COLO668 (cell line): ENCODE results near the gene PRKG1.
A peak's percentile ranks its signal among the peaks of the same experiment; 100 is the strongest.

ENCODE experiments used
- DNase-seq: peaks from one replicate; lab custom pipeline; 2025; ENCODE audit not compliant: unreplicated experiment; lab: John Stamatoyannopoulos, UW

The PRKG1 gene

DNA sequence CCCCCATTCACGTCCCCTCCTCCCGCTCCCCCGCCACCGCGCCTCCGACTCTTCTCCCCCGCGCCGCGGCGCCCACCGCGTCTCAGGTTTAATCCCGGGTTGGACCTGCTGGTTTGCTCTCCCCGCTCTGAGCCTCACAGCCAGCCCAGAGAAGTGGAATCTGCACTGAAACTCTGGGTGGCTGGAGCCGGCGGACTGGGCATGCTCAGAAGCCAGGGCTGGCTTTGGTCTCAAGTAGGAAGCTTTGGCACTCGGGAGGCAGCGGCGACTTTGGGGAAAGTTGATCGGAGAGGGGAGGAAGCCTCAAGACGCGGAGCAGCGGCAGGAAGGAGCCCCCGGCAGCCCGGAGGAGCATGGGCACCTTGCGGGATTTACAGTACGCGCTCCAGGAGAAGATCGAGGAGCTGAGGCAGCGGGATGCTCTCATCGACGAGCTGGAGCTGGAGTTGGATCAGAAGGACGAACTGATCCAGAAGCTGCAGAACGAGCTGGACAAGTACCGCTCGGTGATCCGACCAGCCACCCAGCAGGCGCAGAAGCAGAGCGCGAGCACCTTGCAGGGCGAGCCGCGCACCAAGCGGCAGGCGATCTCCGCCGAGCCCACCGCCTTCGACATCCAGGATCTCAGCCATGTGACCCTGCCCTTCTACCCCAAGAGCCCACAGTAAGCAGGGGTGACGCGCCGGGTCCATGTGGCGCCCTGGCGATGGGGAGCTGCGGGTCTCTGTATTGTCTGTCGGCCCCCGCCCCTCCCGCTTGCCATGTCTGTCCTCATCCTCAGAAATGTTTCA lies at the start of gene PRKG1:
Gene PRKG1, plus strand, starts transcription at position 250 of the 791 bp plus-strand sequence.
- peak; percentile 45 for DNase-seq

DNA sequence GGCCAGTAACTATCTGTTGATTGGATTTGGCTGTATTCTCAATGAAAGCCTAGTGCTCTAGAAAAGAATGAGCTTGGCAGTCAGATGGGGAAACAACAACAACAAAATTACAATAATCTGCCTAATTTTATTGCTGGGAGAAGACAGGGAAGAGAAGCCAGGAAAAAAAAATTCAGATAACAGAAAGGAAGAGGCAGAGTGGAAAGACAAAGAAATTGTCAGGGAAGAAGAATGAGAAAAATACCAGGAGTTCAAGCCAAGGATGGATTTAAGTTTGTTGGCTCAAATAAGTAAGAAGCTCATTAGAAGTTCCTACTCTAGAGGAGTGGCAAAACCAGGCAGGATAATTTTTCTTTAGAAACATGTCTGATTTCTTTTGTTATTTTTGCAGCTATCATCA lies 45.9 kb upstream of the PRKG1 start:
- no peak for DNase-seq

DNA sequence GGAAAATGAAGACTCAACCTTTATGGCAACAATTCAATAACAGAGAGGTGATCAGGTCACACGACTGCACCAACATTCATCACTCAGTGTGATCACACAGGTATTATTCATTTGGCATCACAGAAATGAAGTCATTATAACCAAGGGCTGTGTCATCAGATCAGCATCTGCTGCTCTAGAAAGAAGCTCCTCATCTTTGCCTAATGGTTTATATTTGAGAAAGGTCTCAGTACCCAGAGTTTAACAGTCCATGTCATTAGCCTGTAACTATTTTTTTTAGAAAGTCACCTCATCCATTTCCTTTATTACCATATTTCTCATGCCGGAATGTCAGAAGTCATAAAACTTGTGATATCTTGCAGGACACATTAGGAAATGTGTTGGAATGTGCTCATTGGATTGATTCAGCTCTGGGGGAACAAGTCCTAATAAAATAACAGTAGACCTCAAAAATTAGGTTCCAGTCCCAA lies 45.1 kb upstream of the PRKG1 start:
- no peak for DNase-seq

- DNase-seq, result no peak
Observed at GRCh38 chr10:51030480-51030879, 43.8 kb upstream of the PRKG1 start.

- DNase-seq, result no peak
Observed at GRCh38 chr10:51031950-51032349, 42.3 kb upstream of the PRKG1 start.

DNA sequence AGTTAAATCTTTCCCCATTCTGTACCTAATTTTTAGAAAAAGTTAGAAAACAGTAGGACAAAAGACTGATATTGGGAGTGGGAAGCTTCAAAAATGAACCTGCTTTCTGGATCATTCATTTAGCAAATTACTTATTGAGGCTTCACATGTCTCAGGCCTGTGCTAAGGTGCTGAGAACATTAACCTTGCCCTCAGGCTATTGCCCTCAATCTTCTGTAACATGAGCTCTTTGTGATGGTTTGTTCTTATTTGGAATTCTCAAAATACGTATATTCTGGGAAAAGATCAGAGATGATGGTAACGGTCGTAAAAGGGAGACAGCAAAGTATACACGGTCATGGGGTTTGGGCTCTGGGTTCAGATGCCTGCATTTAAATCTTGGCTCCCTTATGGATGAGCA lies 39.5 kb upstream of the PRKG1 start:
- DNase-seq, result no peak

DNA sequence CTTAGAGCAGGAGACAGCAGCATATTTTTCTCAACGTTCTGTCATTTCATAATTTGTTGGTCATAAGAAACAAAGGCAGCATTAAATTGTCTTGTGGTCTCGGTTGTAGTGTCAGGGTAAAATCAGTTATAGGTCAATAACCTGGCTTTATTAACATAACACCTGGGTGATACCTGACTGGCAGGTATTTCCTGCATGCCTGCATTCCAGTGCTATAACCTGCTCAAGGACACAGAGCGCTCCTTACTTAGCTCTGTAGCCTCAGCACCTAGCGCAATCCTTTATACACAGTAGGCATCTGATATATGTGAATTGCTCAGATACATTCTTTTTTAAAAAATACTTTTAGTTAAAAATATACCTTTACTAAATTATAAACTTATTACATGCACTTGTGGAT lies 38.9 kb upstream of the PRKG1 start:
- no peak for DNase-seq

DNA sequence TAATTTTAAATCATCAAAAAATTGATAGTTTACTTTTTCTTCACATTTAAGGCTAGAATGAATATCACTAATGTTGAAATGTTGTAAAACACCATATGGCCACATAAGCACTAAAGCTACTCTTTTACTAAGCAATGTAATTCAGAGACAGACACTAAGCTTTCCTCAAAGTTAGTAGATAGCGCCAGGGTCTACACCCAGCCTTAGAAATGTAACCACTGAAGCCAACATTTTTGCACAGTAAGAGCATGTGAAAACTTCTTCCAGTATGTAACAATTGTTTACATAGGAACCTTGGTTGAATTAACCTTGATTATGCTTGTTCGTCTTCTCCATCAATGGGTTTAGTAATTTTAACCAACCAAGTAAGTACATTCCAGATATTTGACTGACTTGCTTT lies 28.4 kb upstream of the PRKG1 start:
- DNase-seq, result no peak

GRCh38 chr10:51046654-51047053 lies 27.6 kb upstream of the PRKG1 start:
- DNase-seq, result no peak

GRCh38 chr10:51047857-51048256 lies 26.4 kb upstream of the PRKG1 start:
- DNase-seq, result no peak

GRCh38 chr10:51048792-51049191 lies 25.5 kb upstream of the PRKG1 start:
- DNase-seq, result no peak

DNA sequence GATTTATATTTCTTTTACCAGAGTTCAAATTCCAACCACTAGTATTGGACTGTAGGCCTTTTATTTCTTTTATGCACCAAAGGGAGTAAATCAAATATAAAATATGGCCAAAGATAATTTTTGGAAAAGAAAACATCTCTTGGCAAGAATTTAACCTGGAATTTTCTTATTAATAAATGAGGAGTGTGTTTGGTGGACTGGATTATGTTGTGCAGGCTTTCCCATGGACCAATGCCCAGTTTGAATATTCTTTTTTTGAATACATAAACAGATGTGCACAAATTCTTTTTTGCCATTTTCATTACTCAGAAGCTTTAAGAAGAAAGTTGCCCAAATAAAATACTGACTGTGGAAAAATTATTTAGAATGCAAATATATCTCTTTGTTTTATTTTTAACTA lies 22.1 kb upstream of the PRKG1 start:
- DNase-seq, result no peak

DNA sequence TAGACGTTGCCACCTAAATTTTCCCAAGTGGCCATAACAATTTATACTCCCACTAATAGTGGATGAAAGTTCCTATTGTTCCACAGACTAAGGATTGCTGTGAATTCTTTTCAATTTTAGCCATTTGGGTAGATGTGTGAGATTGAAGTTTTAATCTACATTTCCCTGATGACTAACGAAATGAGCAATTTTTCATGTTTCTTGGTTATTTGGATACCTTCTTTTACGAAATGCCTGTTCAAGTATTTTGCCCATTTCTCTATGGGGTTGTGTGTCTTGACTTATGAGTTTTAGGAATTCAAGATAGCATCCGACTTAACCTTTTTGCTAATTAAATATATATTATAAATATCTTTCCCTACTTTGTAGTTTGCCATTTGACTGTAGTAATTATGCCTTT lies 16.4 kb upstream of the PRKG1 start:
- DNase-seq, result no peak

- no peak for DNase-seq
Observed at GRCh38 chr10:51063166-51063565, 11.1 kb upstream of the PRKG1 start.

DNA sequence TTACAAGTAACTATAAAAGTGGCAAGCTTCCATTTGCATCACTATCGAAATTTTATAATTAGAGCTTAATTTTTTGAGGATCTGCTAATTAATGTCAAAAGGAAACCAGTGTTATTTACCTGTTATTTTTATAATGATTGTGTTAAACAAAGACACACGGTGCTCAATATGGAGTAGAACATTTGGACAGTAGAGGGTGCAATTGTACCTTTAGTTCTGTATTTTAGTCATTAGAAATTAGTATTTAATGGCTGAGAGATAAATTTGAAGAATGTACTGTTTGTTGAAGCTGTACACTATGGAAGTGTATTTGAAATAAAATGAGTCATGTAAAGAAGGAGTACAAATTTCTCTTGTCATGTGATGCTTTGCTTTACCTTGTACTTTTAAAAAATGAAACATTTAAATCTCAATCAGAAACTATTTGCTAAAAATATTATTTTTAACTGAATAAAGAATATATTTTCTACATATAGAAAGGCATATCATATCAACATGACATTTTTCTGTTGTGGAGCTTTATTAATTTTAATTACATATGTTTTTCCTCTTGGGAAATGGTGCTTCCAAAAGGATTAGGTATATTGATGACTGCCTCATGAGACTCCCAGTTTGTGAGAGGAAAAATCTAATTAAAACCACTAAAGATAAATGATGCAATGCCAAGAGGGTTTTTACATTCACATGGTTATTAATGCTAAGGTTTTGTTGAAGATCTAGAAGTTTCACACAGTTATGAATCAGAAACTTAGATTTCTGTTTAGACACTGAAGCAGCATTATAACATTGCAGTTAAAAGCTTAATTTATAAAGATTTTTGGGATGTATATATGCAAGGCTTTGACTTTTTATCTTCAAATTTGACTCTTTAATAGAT lies 10.4 kb upstream of the PRKG1 start:
- DNase-seq, result no peak

DNA sequence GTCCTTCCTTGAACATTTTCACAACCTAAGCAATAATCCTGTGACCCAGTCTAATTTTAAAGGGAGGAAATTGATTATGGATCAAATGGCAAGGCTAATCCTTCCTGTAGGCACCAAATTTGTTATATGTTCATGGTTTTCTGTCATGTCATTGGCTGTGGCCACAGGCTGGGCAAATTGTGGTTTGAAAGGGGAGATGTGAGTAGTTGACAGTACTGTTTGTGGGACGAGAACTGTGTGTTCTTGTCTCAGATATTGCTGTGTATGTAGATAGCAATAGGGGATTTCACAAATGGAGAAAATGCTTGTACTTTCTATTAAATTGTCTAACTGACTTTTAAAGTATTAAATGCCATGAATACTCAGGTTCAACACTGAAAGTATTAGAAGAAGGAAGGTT lies 8.1 kb upstream of the PRKG1 start:
- DNase-seq, result no peak

DNA sequence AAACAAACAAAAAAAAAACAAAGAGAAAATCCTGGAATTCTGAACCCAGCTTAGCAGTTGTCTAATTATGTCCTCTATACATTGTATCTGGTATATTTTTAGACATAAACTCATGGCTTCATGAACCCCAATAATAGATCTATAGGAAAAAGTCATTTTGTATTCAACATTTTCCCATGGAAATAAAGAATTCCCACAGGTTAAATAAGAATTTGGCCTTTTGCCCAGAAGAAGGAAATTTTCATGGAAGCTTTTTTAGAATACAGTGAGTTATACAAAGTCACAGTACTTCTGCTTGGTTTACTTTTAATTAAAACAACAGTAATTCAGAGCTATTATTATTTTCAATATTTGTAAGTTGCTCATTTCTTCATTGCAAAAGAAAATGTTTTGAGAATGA lies 2.1 kb upstream of the PRKG1 start:
- DNase-seq, result no peak

GRCh38 chr10:51072921-51073434 lies 1.3 kb upstream of the PRKG1 start:
- DNase-seq, result no peak

- DNase-seq, result peak; percentile 45
Observed at GRCh38 chr10:51073453-51074237, 642 bp upstream of the PRKG1 start.

GRCh38 chr10:51075043-51075872 lies 971 bp downstream of the PRKG1 start:
- no peak for DNase-seq
